IPS DF 6.9 (cell line): ENCODE measurements around the gene RIC1.
"Not testable (repeated sequence)": the region's sequence is repeated elsewhere in the genome, so short reads cannot be mapped to it uniquely, and the experiment has no call there.

Source experiments
- DNase-seq: peaks from one replicate; pipeline ENCODE4 v3.0.0-alpha.2; 2013; ENCODE audit warnings: low read depth, low spot score
- H3K27ac ChIP-seq: one replicate; pipeline ENCODE4 v1.5.1; 2013; ENCODE audit warnings: low read length, control low read depth
- H3K27me3 ChIP-seq: 2 replicates; pipeline ENCODE4 v1.6.1; 2013; ENCODE audit warnings: mild to moderate bottlenecking, low read length; ENCODE audit not compliant: control insufficient read depth, insufficient read depth
- H3K36me3 ChIP-seq: 2 replicates; pipeline ENCODE4 v1.6.1; 2013; ENCODE audit warnings: low read length; ENCODE audit not compliant: control insufficient read depth, insufficient read depth
- H3K4me1 ChIP-seq: 2 replicates; pipeline ENCODE4 v1.6.1; 2013; ENCODE audit warnings: low read length; ENCODE audit not compliant: control insufficient read depth, insufficient read depth
- H3K4me3 ChIP-seq: 2 replicates; pipeline ENCODE4 v1.5.1; 2013; ENCODE audit warnings: mild to moderate bottlenecking, low read length
- H3K9me3 ChIP-seq: 2 replicates; pipeline ENCODE4 v1.6.1; 2013; ENCODE audit warnings: low read length, inconsistent platforms; ENCODE audit not compliant: control insufficient read depth, insufficient read depth
- WGBS: extraction: QIAGEN DNeasy Blood & Tissue Kit; methylation state at CpG from one replicate; pipeline ENCODE4 v1.1.7; 2013; ENCODE audit warnings: mixed read lengths, missing lambda C conversion rate; ENCODE audit not compliant: insufficient read length, insufficient coverage; 5-methylcytosine and 5-hydroxymethylcytosine counted together

RIC1 gene

GRCh38 chr9:5760338-5760737 lies 131.4 kb downstream of the RIC1 start:
- Histone ChIP-seq H3K9me3 (no peaks in the 10 kb centered on the region), H3K4me3 (no peak overlapping the region), H3K27me3 (no peaks in the 10 kb centered on the region), H3K36me3 (peaks cover 7% of the 10 kb centered on the region; the same call in 1 of the 2 replicates), H3K4me1 (no peaks in the 10 kb centered on the region), H3K27ac (no peak overlapping the region)
- WGBS, result no CpG with 5 or more reads among the region's 1 CpG
- no peak for DNase-seq

- no peak for DNase-seq
- Histone ChIP-seq H3K36me3 (peaks cover 8% of the 10 kb centered on the region; the same call in 1 of the 2 replicates), H3K9me3 (no peaks in the 10 kb centered on the region), H3K4me3 (no peak overlapping the region), H3K4me1 (no peaks in the 10 kb centered on the region), H3K27me3 (no peaks in the 10 kb centered on the region), H3K27ac (no peak overlapping the region)
- no CpG with 5 or more reads among the region's 4 CpGs for WGBS
Observed at GRCh38 chr9:5762421-5762820, 133.5 kb downstream of the RIC1 start.

- no peak overlapping the region for H3K4me3 ChIP-seq
- DNase-seq, result no peak
- H3K27ac ChIP-seq, result no peak overlapping the region
- no peaks in the 10 kb centered on the region for H3K27me3 ChIP-seq
- no CpG with 5 or more reads among the region's 1 CpG for WGBS
- no peaks in the 10 kb centered on the region for H3K4me1 ChIP-seq
- H3K9me3 ChIP-seq, result no peaks in the 10 kb centered on the region
- peaks cover 8% of the 10 kb centered on the region; the same call in 1 of the 2 replicates for H3K36me3 ChIP-seq
Observed at GRCh38 chr9:5764130-5764868, 135.4 kb downstream of the RIC1 start.

GRCh38 chr9:5767968-5768932 lies 139.3 kb downstream of the RIC1 start:
- no CpG with 5 or more reads among the region's 5 CpGs for WGBS
- no peaks in the 10 kb centered on the region for H3K4me1 ChIP-seq
- DNase-seq, result no peak
- H3K27me3 ChIP-seq, result no peaks in the 10 kb centered on the region
- peaks cover 6% of the 10 kb centered on the region; the same call in 1 of the 2 replicates for H3K36me3 ChIP-seq
- H3K9me3 ChIP-seq, result no peaks in the 10 kb centered on the region
- H3K27ac ChIP-seq, result no peak overlapping the region
- H3K4me3 ChIP-seq, result no peak overlapping the region

GRCh38 chr9:5773324-5773999 lies 144.6 kb downstream of the RIC1 start:
- no peak overlapping the region for H3K4me3 ChIP-seq
- DNase-seq, result no peak
- H3K27ac ChIP-seq, result no peak overlapping the region
- peaks cover 3% of the 10 kb centered on the region; the same call in 1 of the 2 replicates for H3K36me3 ChIP-seq
- no peaks in the 10 kb centered on the region for H3K4me1 ChIP-seq
- H3K27me3 ChIP-seq, result no peaks in the 10 kb centered on the region
- no peaks in the 10 kb centered on the region for H3K9me3 ChIP-seq
- no CpG with 5 or more reads among the region's 3 CpGs for WGBS

- no peak for DNase-seq
- peaks cover 15% of the 10 kb centered on the region; the same call in 1 of the 2 replicates for H3K36me3 ChIP-seq
Observed at GRCh38 chr9:5778805-5779204, 149.9 kb downstream of the RIC1 start.

GRCh38 chr9:5779705-5780218 lies 150.9 kb downstream of the RIC1 start:
- not testable (repeated sequence) for H3K4me3 ChIP-seq, DNase-seq, H3K9me3 ChIP-seq, H3K27me3 ChIP-seq, H3K4me1 ChIP-seq, H3K27ac ChIP-seq
- no CpG with 5 or more reads among the region's 4 CpGs for WGBS
- H3K36me3 ChIP-seq, result peaks cover 12% of the 10 kb centered on the region; the same call in 1 of the 2 replicates

More at GRCh38 chr9:5778805-5779204, 149.9 kb downstream of the RIC1 start:
- Histone ChIP-seq H3K27ac (no peak overlapping the region), H3K4me1 (no peaks in the 10 kb centered on the region), H3K27me3 (no peaks in the 10 kb centered on the region), H3K4me3 (no peak overlapping the region), H3K9me3 (peaks cover 2% of the 10 kb centered on the region)
- no CpG with 5 or more reads among the region's 1 CpG for WGBS

GRCh38 chr9:5783420-5783819 lies 154.5 kb downstream of the RIC1 start:
- peaks cover 16% of the 10 kb centered on the region; the same call in 1 of the 2 replicates for H3K36me3 ChIP-seq
- not testable (repeated sequence) for H3K4me3 ChIP-seq, H3K4me1 ChIP-seq, H3K9me3 ChIP-seq, H3K27ac ChIP-seq, DNase-seq, H3K27me3 ChIP-seq
- no CpG with 5 or more reads among the region's 3 CpGs for WGBS

- no peak for DNase-seq
- H3K27ac ChIP-seq, result no peak overlapping the region
- no peaks in the 10 kb centered on the region for H3K27me3 ChIP-seq
- H3K4me3 ChIP-seq, result no peak overlapping the region
- no peaks in the 10 kb centered on the region for H3K4me1 ChIP-seq
- no CpG with 5 or more reads among the region's 1 CpG for WGBS
- H3K36me3 ChIP-seq, result peaks cover 14% of the 10 kb centered on the region; the same call in 1 of the 2 replicates
- H3K9me3 ChIP-seq, result peaks cover 2% of the 10 kb centered on the region
Observed at GRCh38 chr9:5783982-5784381, 155.1 kb downstream of the RIC1 start.
